NT2/D1 (cell line): ENCODE measurements around the gene OAS1.

Experiments
- DNase-seq: peaks from one replicate; pipeline ENCODE4 v3.0.0-alpha.2; 2011; ENCODE audit warnings: low read depth, low spot score
- H3K27me3 ChIP-seq: 2 replicates; pipeline ENCODE4 v1.6.0; 2011; ENCODE audit warnings: mild to moderate bottlenecking; ENCODE audit not compliant: insufficient read length, insufficient read depth
- H3K36me3 ChIP-seq: 2 replicates; pipeline ENCODE4 v1.6.1; 2011; ENCODE audit warnings: mild to moderate bottlenecking, low read length, mixed read lengths; ENCODE audit not compliant: insufficient read depth, insufficient read length
- H3K4me1 ChIP-seq: 2 replicates; pipeline ENCODE4 v1.5.1; 2011; ENCODE audit not compliant: insufficient read depth, insufficient read length
- H3K4me3 ChIP-seq: 2 replicates; pipeline ENCODE4 v1.5.1; 2011; ENCODE audit warnings: low read depth; ENCODE audit not compliant: insufficient read length
- H3K9ac ChIP-seq: 2 replicates; pipeline ENCODE4 v1.6.0; 2011; ENCODE audit warnings: low read depth; ENCODE audit not compliant: insufficient read length
- H3K9me3 ChIP-seq: 2 replicates; pipeline ENCODE4 v1.5.1; 2011; ENCODE audit warnings: mild to moderate bottlenecking, low read length; ENCODE audit not compliant: insufficient read depth
- SUZ12 ChIP-seq: IDR thresholded peaks from 2 replicates; pipeline ENCODE4 v1.6.1; 2011; ENCODE audit not compliant: insufficient read length, insufficient read depth; ENCODE audit errors: extremely low read depth
- YY1 ChIP-seq: IDR thresholded peaks from 2 replicates; pipeline ENCODE4 v1.6.1; 2011; ENCODE audit not compliant: insufficient read length, insufficient read depth
- ZNF274 ChIP-seq: IDR thresholded peaks from 2 replicates; pipeline ENCODE4 v1.6.1; 2011; ENCODE audit warnings: mild to moderate bottlenecking, low read depth, low read length

Gene OAS1

GRCh38 chr12:112906712-112907414 lies at the start of gene OAS1:
OAS1 (plus strand) TSS chr12:112906962; CDS start chr12:112907040, 78 bp downstream.
- Histone ChIP-seq H3K4me3 (no peak within 1 kb of the TSS), H3K9ac (peak within 1 kb of the TSS; percentile 17), H3K4me1 (no peaks in the 10 kb centered on the region), H3K36me3 (no peaks in the 10 kb centered on the region), H3K9me3 (no peaks in the 10 kb centered on the region), H3K27me3 (no peaks in the 10 kb centered on the region)
- peak; percentile 6 for DNase-seq
- TF ChIP-seq ZNF274 = no peak
- TF ChIP-seq SUZ12 = no peak
- no peak for TF ChIP-seq YY1

GRCh38 chr12:112859291-112859690 lies 47.5 kb upstream of the OAS1 start:
- Histone ChIP-seq H3K4me1 (peaks cover 5% of the 10 kb centered on the region), H3K36me3 (no peaks in the 10 kb centered on the region), H3K4me3 (no peak overlapping the region), H3K27me3 (no peaks in the 10 kb centered on the region), H3K9me3 (no peaks in the 10 kb centered on the region), H3K9ac (no peak overlapping the region)
- no peak for DNase-seq
- TF ChIP-seq SUZ12 = no peak
- TF ChIP-seq ZNF274 = no peak
- no peak for TF ChIP-seq YY1

GRCh38 chr12:112860181-112860580 lies 46.6 kb upstream of the OAS1 start:
- TF ChIP-seq ZNF274 (no peak), SUZ12 (no peak), YY1 (no peak)
- no peak for DNase-seq
- Histone ChIP-seq H3K4me1 (peaks cover 4% of the 10 kb centered on the region), H3K27me3 (no peaks in the 10 kb centered on the region), H3K9ac (no peak overlapping the region), H3K36me3 (no peaks in the 10 kb centered on the region), H3K4me3 (no peak overlapping the region), H3K9me3 (no peaks in the 10 kb centered on the region)

GRCh38 chr12:112861284-112861683 lies 45.5 kb upstream of the OAS1 start:
- H3K4me3 ChIP-seq = no peak overlapping the region
- no peaks in the 10 kb centered on the region for H3K4me1 ChIP-seq
- DNase-seq = no peak
- H3K9me3 ChIP-seq = no peaks in the 10 kb centered on the region
- no peaks in the 10 kb centered on the region for H3K36me3 ChIP-seq
- H3K27me3 ChIP-seq = no peaks in the 10 kb centered on the region
- no peak overlapping the region for H3K9ac ChIP-seq
- TF ChIP-seq YY1 (no peak), ZNF274 (no peak), SUZ12 (no peak)

- Histone ChIP-seq H3K27me3 (no peaks in the 10 kb centered on the region), H3K36me3 (no peaks in the 10 kb centered on the region), H3K4me3 (no peak overlapping the region), H3K4me1 (no peaks in the 10 kb centered on the region), H3K9me3 (no peaks in the 10 kb centered on the region), H3K9ac (no peak overlapping the region)
- no peak for DNase-seq
- TF ChIP-seq YY1 (no peak), SUZ12 (no peak), ZNF274 (no peak)
Measured at GRCh38 chr12:112862636-112863290, 44.0 kb upstream of the OAS1 start.

GRCh38 chr12:112868459-112869041 lies 38.2 kb upstream of the OAS1 start:
- H3K9me3 ChIP-seq = no peaks in the 10 kb centered on the region
- H3K4me1 ChIP-seq = no peaks in the 10 kb centered on the region
- H3K27me3 ChIP-seq = no peaks in the 10 kb centered on the region
- no peak for DNase-seq
- no peak overlapping the region for H3K4me3 ChIP-seq
- no peak for TF ChIP-seq ZNF274
- TF ChIP-seq SUZ12 = no peak
- no peak for TF ChIP-seq YY1
- no peaks in the 10 kb centered on the region for H3K36me3 ChIP-seq
- H3K9ac ChIP-seq = no peak overlapping the region

- Histone ChIP-seq H3K36me3 (no peaks in the 10 kb centered on the region), H3K4me3 (no peak overlapping the region), H3K9me3 (no peaks in the 10 kb centered on the region), H3K27me3 (no peaks in the 10 kb centered on the region), H3K4me1 (no peaks in the 10 kb centered on the region), H3K9ac (no peak overlapping the region)
- DNase-seq = no peak
- no peak for TF ChIP-seq YY1
- TF ChIP-seq SUZ12 = no peak
- TF ChIP-seq ZNF274 = no peak
Measured at GRCh38 chr12:112869091-112869490, 37.7 kb upstream of the OAS1 start.

GRCh38 chr12:112869778-112870177 lies 37.0 kb upstream of the OAS1 start:
- TF ChIP-seq SUZ12 (no peak), ZNF274 (no peak), YY1 (no peak)
- no peak overlapping the region for H3K9ac ChIP-seq
- no peaks in the 10 kb centered on the region for H3K27me3 ChIP-seq
- no peak for DNase-seq
- no peaks in the 10 kb centered on the region for H3K9me3 ChIP-seq
- no peak overlapping the region for H3K4me3 ChIP-seq
- H3K4me1 ChIP-seq = no peaks in the 10 kb centered on the region
- no peaks in the 10 kb centered on the region for H3K36me3 ChIP-seq
